ENCODE results near the gene PTPRN2. TPM values are rescaled to one million over a fixed set of nuclear protein-coding genes. Genes with fewer than 3 reads are reported as not detected.
"Not testable (repeated sequence)": the region's sequence is repeated elsewhere in the genome, so short reads cannot be mapped to it uniquely, and the experiment has no call there.

PTPRN2 gene
- total and polyA plus RNA-seq, 2 donors (not counting 1 experiment from before 2014, with no cell fraction given) = 0.54 to 1.2 TPM

DNA sequence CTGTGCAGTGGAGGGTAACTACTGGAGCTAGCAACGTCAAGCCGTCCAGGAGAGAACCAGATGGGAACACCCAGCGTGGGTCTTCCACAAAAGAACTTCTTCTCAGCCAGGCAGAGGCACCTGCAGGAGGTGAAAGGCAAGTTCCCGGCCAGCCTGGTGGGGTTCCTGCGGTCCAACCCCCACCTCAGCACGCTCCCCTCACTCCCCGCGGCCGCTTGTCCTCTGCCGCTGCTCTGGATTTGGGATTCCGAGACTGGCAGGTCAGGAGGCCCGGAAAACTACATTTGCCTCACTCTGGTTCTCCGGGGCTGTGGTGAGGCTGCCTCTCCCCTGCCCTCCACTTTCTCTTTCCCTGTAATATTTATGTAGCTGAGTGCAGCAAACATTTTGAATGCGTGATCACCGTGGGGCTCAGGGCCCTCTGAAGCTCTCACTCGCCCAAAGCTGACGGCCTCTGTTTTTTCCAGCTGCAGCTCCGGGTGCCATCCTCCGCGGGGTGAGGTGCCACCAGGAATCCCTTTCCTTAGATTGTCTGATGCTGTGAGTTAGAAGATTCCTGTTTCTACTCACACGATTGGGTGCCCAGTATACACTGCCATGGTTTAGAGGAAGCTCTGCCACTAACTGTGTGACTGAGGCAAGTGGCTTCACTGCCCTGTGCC lies 884.0 kb downstream of the PTPRN2 start:
- H3K4me3 ChIP-seq (replicated peaks in 1 of 4; ENCODE audit: control extremely low read depth in 1 of 4, insufficient read depth in 1 of 4, low read depth in 3 of 4, low read length in 4 of 4) = no peak overlapping the region
- no peak for TF ChIP-seq EZH2 (IDR thresholded peaks at IDR 0.05; ENCODE audit: low read length, missing control alignments)
- TF ChIP-seq, protein P1, sequence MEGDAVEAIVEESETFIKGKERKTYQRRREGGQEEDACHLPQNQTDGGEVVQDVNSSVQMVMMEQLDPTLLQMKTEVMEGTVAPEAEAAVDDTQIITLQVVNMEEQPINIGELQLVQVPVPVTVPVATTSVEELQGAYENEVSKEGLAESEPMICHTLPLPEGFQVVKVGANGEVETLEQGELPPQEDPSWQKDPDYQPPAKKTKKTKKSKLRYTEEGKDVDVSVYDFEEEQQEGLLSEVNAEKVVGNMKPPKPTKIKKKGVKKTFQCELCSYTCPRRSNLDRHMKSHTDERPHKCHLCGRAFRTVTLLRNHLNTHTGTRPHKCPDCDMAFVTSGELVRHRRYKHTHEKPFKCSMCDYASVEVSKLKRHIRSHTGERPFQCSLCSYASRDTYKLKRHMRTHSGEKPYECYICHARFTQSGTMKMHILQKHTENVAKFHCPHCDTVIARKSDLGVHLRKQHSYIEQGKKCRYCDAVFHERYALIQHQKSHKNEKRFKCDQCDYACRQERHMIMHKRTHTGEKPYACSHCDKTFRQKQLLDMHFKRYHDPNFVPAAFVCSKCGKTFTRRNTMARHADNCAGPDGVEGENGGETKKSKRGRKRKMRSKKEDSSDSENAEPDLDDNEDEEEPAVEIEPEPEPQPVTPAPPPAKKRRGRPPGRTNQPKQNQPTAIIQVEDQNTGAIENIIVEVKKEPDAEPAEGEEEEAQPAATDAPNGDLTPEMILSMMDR (conservative IDR thresholded peaks at IDR 0.05 in 1 of 2, IDR thresholded peaks at IDR 0.05 in 1 of 2; ENCODE audit: low read depth in 1 of 2, low read length in 2 of 2) = no peak
- no peaks in the 10 kb centered on the region for H3K27me3 ChIP-seq (ENCODE audit: control insufficient read depth, insufficient read depth, low read length)
- no peaks in the 10 kb centered on the region for H3K4me1 ChIP-seq (ENCODE audit: control insufficient read depth, extremely low read depth, insufficient read depth, low read length)
- no peak overlapping the region for H3K4me2 ChIP-seq (ENCODE audit: extremely low read depth, insufficient read depth, low read length)
- DNase-seq (ENCODE audit: low read depth in 2 of 2) = no peak
- H3K79me2 ChIP-seq (ENCODE audit: control insufficient read depth, insufficient read depth, low read length) = no peaks in the 10 kb centered on the region
- H3K36me3 ChIP-seq (ENCODE audit: control insufficient read depth, insufficient read depth, low read length) = no peaks in the 10 kb centered on the region
- no peak overlapping the region for H3K9ac ChIP-seq (ENCODE audit: insufficient read depth, low read length)
- no peak overlapping the region for H2AFZ ChIP-seq (ENCODE audit: low read length)
- H3K9me3 ChIP-seq (ENCODE audit: control insufficient read depth, insufficient read depth, low read depth, low read length) = no peaks in the 10 kb centered on the region
- H4K20me1 ChIP-seq (ENCODE audit: control insufficient read depth, extremely low read depth, insufficient read depth, low read length) = no peaks in the 10 kb centered on the region
- no peak overlapping the region for H3K27ac ChIP-seq (ENCODE audit: insufficient read depth, low read length)

DNA sequence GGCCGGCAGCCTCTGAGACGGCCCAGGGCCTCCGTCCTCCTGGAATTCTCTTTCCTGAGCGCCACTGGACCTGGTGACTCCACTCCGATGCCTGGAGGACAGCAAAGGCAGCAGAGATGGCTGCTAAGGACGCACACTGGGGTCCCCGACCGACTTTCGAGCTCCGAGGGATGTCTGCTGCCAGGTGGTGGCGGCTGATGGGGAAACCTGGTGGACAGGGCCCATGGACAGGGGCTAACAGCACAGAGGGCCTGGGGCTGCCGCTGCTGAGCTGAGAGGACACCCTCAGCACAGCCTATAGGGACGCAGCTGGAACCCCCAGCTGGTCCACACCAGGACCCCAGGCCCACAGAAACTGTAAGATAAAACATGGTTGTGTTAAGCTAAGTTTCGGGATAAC lies 884.5 kb downstream of the PTPRN2 start:
- H3K9me3 ChIP-seq (ENCODE audit: control insufficient read depth, insufficient read depth, low read depth, low read length) = no peaks in the 10 kb centered on the region
- no peak overlapping the region for H3K27ac ChIP-seq (ENCODE audit: insufficient read depth, low read length)
- no peak overlapping the region for H3K9ac ChIP-seq (ENCODE audit: insufficient read depth, low read length)
- no peaks in the 10 kb centered on the region for H4K20me1 ChIP-seq (ENCODE audit: control insufficient read depth, extremely low read depth, insufficient read depth, low read length)
- no peak overlapping the region for H2AFZ ChIP-seq (ENCODE audit: low read length)
- TF ChIP-seq, protein P1 (conservative IDR thresholded peaks at IDR 0.05 in 1 of 2, IDR thresholded peaks at IDR 0.05 in 1 of 2; ENCODE audit: low read depth in 1 of 2, low read length in 2 of 2) = no peak
- no peaks in the 10 kb centered on the region for H3K36me3 ChIP-seq (ENCODE audit: control insufficient read depth, insufficient read depth, low read length)
- no peaks in the 10 kb centered on the region for H3K27me3 ChIP-seq (ENCODE audit: control insufficient read depth, insufficient read depth, low read length)
- no peak overlapping the region for H3K4me3 ChIP-seq (replicated peaks in 1 of 4; ENCODE audit: control extremely low read depth in 1 of 4, insufficient read depth in 1 of 4, low read depth in 3 of 4, low read length in 4 of 4)
- no peaks in the 10 kb centered on the region for H3K79me2 ChIP-seq (ENCODE audit: control insufficient read depth, insufficient read depth, low read length)
- no peak for DNase-seq (ENCODE audit: low read depth in 2 of 2)
- no peak overlapping the region for H3K4me2 ChIP-seq (ENCODE audit: extremely low read depth, insufficient read depth, low read length)
- no peaks in the 10 kb centered on the region for H3K4me1 ChIP-seq (ENCODE audit: control insufficient read depth, extremely low read depth, insufficient read depth, low read length)

DNA sequence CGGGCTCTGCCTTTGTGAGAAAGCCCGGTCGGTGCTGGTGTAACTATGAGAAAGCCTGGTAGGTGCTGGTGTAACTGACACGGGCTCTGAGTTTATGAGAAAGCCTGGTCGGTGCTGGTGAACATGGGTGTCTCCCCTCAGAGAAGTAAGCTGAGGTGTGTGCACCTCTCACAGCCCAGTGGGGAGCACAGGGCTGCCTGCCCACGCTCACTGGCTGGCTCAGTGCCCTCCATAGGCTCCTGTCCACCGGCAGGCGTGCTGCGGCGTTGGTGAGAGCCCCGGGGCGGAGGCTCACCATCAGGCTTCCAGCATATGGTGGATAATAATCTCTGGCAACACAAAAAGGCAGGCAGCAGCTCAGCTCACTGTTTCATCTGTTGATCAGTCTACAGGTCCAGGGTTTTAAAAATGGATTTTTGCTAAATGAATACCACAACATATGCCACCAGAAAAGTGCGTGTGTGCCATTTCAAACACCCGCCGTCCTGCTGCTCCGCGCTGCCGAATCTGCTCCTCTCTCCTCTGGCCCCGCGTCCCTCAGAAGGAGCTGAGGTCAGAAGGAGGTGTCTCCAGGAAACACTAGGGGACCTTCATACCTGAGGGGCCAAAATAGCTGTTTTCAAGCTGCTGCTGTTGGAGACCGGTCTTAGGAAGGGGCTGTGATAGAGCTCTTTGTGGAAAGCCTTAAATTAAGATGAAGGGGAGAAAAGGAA lies 885.2 kb downstream of the PTPRN2 start:
- TF ChIP-seq, protein P1 (conservative IDR thresholded peaks at IDR 0.05 in 1 of 2, IDR thresholded peaks at IDR 0.05 in 1 of 2; ENCODE audit: low read depth in 1 of 2, low read length in 2 of 2) = no peak
- TF ChIP-seq EZH2 (IDR thresholded peaks at IDR 0.05; ENCODE audit: low read length, missing control alignments) = no peak
- Histone ChIP-seq H3K4me3 (replicated peaks in 1 of 4; ENCODE audit: control extremely low read depth in 1 of 4, insufficient read depth in 1 of 4, low read depth in 3 of 4, low read length in 4 of 4) (no peak overlapping the region), H2AFZ (ENCODE audit: low read length) (no peak overlapping the region), H3K4me2 (ENCODE audit: extremely low read depth, insufficient read depth, low read length) (no peak overlapping the region), H3K9me3 (ENCODE audit: control insufficient read depth, insufficient read depth, low read depth, low read length) (no peaks in the 10 kb centered on the region), H3K9ac (ENCODE audit: insufficient read depth, low read length) (no peak overlapping the region), H4K20me1 (ENCODE audit: control insufficient read depth, extremely low read depth, insufficient read depth, low read length) (no peaks in the 10 kb centered on the region), H3K36me3 (ENCODE audit: control insufficient read depth, insufficient read depth, low read length) (no peaks in the 10 kb centered on the region), H3K79me2 (ENCODE audit: control insufficient read depth, insufficient read depth, low read length) (no peaks in the 10 kb centered on the region), H3K27me3 (ENCODE audit: control insufficient read depth, insufficient read depth, low read length) (no peaks in the 10 kb centered on the region), H3K27ac (ENCODE audit: insufficient read depth, low read length) (no peak overlapping the region), H3K4me1 (ENCODE audit: control insufficient read depth, extremely low read depth, insufficient read depth, low read length) (no peaks in the 10 kb centered on the region)
- no peak for DNase-seq (ENCODE audit: low read depth in 2 of 2)

DNA sequence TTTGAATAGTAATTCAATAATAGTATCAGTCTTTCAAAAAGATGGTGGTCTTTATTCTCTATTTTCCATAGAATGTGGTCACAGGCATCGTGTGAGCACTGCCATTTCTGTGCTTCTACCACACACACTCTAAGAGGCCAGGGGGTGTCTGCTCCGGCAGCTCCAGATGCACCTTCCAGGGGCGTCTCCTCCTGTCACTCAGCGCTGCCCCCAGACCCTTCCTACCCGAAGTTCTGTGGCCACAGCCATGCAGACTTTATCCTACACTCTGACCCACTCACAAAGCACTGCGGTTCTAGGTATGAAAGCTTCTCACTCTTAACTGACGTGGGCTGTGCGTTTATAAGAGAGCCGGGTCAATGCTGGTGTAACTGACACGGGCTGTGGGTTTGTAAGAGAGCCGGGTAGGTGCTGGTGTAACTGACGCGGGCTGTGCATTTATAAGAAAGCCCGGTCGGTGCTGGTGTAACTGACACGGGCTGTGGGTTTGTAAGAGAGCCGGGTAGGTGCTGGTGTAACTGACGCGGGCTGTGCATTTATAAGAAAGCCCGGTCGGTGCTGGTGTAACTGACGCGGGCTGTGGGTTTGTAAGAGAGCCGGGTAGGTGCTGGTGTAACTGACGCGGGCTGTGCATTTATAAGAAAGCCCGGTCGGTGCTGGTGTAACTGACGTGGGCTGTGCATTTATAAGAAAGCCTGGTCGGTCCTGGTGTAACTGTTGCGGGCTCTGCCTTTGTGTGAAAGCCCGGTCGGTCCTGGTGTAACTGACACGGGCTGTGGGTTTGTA lies 886.0 kb downstream of the PTPRN2 start:
- H3K4me2 ChIP-seq (ENCODE audit: extremely low read depth, insufficient read depth, low read length); DNase-seq (ENCODE audit: low read depth in 2 of 2); H3K4me3 ChIP-seq (replicated peaks in 1 of 4; ENCODE audit: control extremely low read depth in 1 of 4, insufficient read depth in 1 of 4, low read depth in 3 of 4, low read length in 4 of 4); H3K9ac ChIP-seq (ENCODE audit: insufficient read depth, low read length); H3K27ac ChIP-seq (ENCODE audit: insufficient read depth, low read length); H3K36me3 ChIP-seq (ENCODE audit: control insufficient read depth, insufficient read depth, low read length); H3K27me3 ChIP-seq (ENCODE audit: control insufficient read depth, insufficient read depth, low read length); H2AFZ ChIP-seq (ENCODE audit: low read length); H4K20me1 ChIP-seq (ENCODE audit: control insufficient read depth, extremely low read depth, insufficient read depth, low read length); H3K79me2 ChIP-seq (ENCODE audit: control insufficient read depth, insufficient read depth, low read length); H3K9me3 ChIP-seq (ENCODE audit: control insufficient read depth, insufficient read depth, low read depth, low read length); H3K4me1 ChIP-seq (ENCODE audit: control insufficient read depth, extremely low read depth, insufficient read depth, low read length): not testable (repeated sequence)

Data from fibroblast of lung (primary cell).